ENCODE data around the gene TOLLIP.

Gene TOLLIP

GRCh38 chr11:1300569-1301187 lies 8.8 kb downstream of the TOLLIP start:
- no peak overlapping the region for H3K4me3 ChIP-seq (ENCODE audit: low read depth, low read length)
- TF ChIP-seq CTCF (IDR thresholded peaks at IDR 0.05; ENCODE audit: borderline replicate concordance, insufficient read depth, low read depth, low read length) = no peak

GRCh38 chr11:1300121-1300520 lies 9.3 kb downstream of the TOLLIP start:
- H3K4me3 ChIP-seq (ENCODE audit: low read depth, low read length) = no peak overlapping the region
- TF ChIP-seq CTCF (IDR thresholded peaks at IDR 0.05; ENCODE audit: borderline replicate concordance, insufficient read depth, low read depth, low read length) = no peak

- H3K4me3 ChIP-seq (ENCODE audit: low read depth, low read length) = no peak overlapping the region
- TF ChIP-seq CTCF (IDR thresholded peaks at IDR 0.05; ENCODE audit: borderline replicate concordance, insufficient read depth, low read depth, low read length) = no peak
Observed at GRCh38 chr11:1299621-1300020, 9.8 kb downstream of the TOLLIP start.

GRCh38 chr11:1298695-1299492 lies 10.5 kb downstream of the TOLLIP start:
- no peak overlapping the region for H3K4me3 ChIP-seq (ENCODE audit: low read depth, low read length)
- no peak for TF ChIP-seq CTCF (IDR thresholded peaks at IDR 0.05; ENCODE audit: borderline replicate concordance, insufficient read depth, low read depth, low read length)

GRCh38 chr11:1297576-1298473 lies 11.6 kb downstream of the TOLLIP start:
- no peak overlapping the region for H3K4me3 ChIP-seq (ENCODE audit: low read depth, low read length)
- TF ChIP-seq CTCF (IDR thresholded peaks at IDR 0.05; ENCODE audit: borderline replicate concordance, insufficient read depth, low read depth, low read length) = no peak

GRCh38 chr11:1297011-1297575 lies 12.3 kb downstream of the TOLLIP start:
- TF ChIP-seq CTCF (IDR thresholded peaks at IDR 0.05; ENCODE audit: borderline replicate concordance, insufficient read depth, low read depth, low read length) = no peak
- H3K4me3 ChIP-seq (ENCODE audit: low read depth, low read length) = no peak overlapping the region
